HepG2 (cell line): ENCODE results near the gene DHRS1. TPM values are rescaled to one million over a fixed set of nuclear protein-coding genes. Genes with fewer than 3 reads are reported as not detected.
A peak's percentile ranks its signal among the peaks of the same experiment; 100 is the strongest.

ENCODE experiments used
- ATAC-seq: fragments of 200-7000 bp; cut with Tn5 transposase; 3 replicates; pipeline ENCODE4 v1.9.1; 2020; ENCODE audit warnings: mild to moderate bottlenecking, moderate library complexity
- BruUV-seq: library from RNA; stranded (reverse); fragments of 400-500 nt; replicated peaks from 2 replicates; lab custom pipeline; 2021; lab: Mats Ljungman, UMichigan
- CTCF ChIA-PET: fragments of 300-600 bp; formaldehyde crosslinking; extraction: SDS; loops from one replicate; lab custom pipeline; 2021; ENCODE audit warnings: low total read pairs, inconsistent platforms, low intra/inter-chr PET ratio; lab: Yijun Ruan, JAX
- POLR2A ChIA-PET: fragments of 350-600 bp; sonication (Branson Sonifier 250); formaldehyde crosslinking; loops from one replicate; lab custom pipeline; 2020; ENCODE audit warnings: antibody characterized with exemption, inconsistent platforms; lab: Yijun Ruan, JAX
- DNase-seq: peaks from one replicate; pipeline ENCODE4 v3.0.0-alpha.2; 2015; ENCODE audit warnings: low spot score
- FAIRE-seq: peaks from 3 replicates; lab custom pipeline; 2011; peaks lifted over from hg19 to GRCh38; lab: Jason Lieb, UNC
- H2AFZ ChIP-seq: one replicate; pipeline ENCODE4 v1.6.1; 2011; ENCODE audit warnings: low read length, inconsistent platforms
- H3K27ac ChIP-seq: fragments of 300-600 bp; 3 replicates; pipeline ENCODE4 v1.8.0; 2011; ENCODE audit warnings: mixed run types, mild to moderate bottlenecking, mixed read lengths, low read length, inconsistent platforms; ENCODE audit not compliant: insufficient read depth; ENCODE audit errors: extremely low read length
- H3K27me3 ChIP-seq, 2 experiments: fragments of 200-600 bp in 1 of 2; 2 replicates in 1 of 2; 3 replicates in 1 of 2; pipeline versions ENCODE4 v1.6.0 to v1.8.0; 2011; ENCODE audit warnings: low read length in 2 of 2, mild to moderate bottlenecking in 2 of 2, moderate library complexity in 2 of 2, inconsistent platforms in 1 of 2; ENCODE audit not compliant: insufficient read depth in 2 of 2, control insufficient read depth in 1 of 2
- H3K36me3 ChIP-seq, 2 experiments: fragments of 200-600 bp in 1 of 2; replicated peaks in 1 of 2; 2 replicates in 1 of 2; 3 replicates in 1 of 2; pipeline versions ENCODE4 v1.5.1 to v1.8.0; 2011; ENCODE audit warnings: low read length in 2 of 2, inconsistent platforms in 1 of 2; ENCODE audit not compliant: insufficient read depth in 2 of 2, control insufficient read depth in 1 of 2
- H3K4me1 ChIP-seq: 2 replicates; pipeline ENCODE4 v1.5.1; 2012; ENCODE audit warnings: low read length, inconsistent platforms; ENCODE audit not compliant: insufficient read depth
- H3K4me2 ChIP-seq: 2 replicates; pipeline ENCODE4 v1.6.0; 2011; ENCODE audit warnings: low read depth, low read length, inconsistent platforms
- H3K4me3 ChIP-seq, 3 experiments: fragments of 200-600 bp in 1 of 3; sonication (generic), shearing (Covaris generic) in 1 of 3; replicated peaks in 1 of 3; 2 replicates each; pipeline ENCODE4 v1.5.1; 2011 to 2016; ENCODE audit warnings: low read length in 3 of 3, inconsistent platforms in 2 of 3, low read depth in 2 of 3, mild to moderate bottlenecking in 2 of 3, control low read depth in 1 of 3, mixed read lengths in 1 of 3; ENCODE audit not compliant: insufficient read depth in 1 of 3
- H3K79me2 ChIP-seq: one replicate; pipeline ENCODE4 v1.6.1; 2011; ENCODE audit warnings: low read length, inconsistent platforms; ENCODE audit not compliant: insufficient read depth
- H3K9ac ChIP-seq: 2 replicates; pipeline ENCODE4 v1.6.0; 2011; ENCODE audit warnings: mild to moderate bottlenecking, low read depth, low read length, inconsistent platforms; ENCODE audit not compliant: insufficient read depth
- H3K9me3 ChIP-seq: 2 replicates; pipeline ENCODE4 v1.5.1; 2012; ENCODE audit warnings: mild to moderate bottlenecking, low read length
- H4K20me1 ChIP-seq: 2 replicates; pipeline ENCODE4 v1.6.0; 2011; ENCODE audit warnings: inconsistent platforms, mild to moderate bottlenecking, low read length, moderate library complexity; ENCODE audit not compliant: insufficient read depth
- HOXA3 ChIP-seq: sonication (generic); formaldehyde crosslinking; IDR thresholded peaks from 2 replicates; pipeline ENCODE4 v1.5.0; 2020; ENCODE audit warnings: missing genetic modification reagents
- NAIF1 ChIP-seq: sonication (generic); formaldehyde crosslinking; IDR thresholded peaks from 2 replicates; pipeline ENCODE4 v1.5.0; 2020; ENCODE audit warnings: mild to moderate bottlenecking, missing genetic modification reagents, borderline replicate concordance
- NCOA2 ChIP-seq: sonication (generic); formaldehyde crosslinking; IDR thresholded peaks from 2 replicates; pipeline ENCODE4 v1.8.0; 2022; ENCODE audit warnings: inconsistent platforms
- NFE2L1 ChIP-seq: sonication (generic); formaldehyde crosslinking; IDR thresholded peaks from 2 replicates; pipeline ENCODE4 v1.4.0; 2020; ENCODE audit warnings: missing genetic modification reagents, mild to moderate bottlenecking, borderline replicate concordance
- ZFP1 ChIP-seq: IDR thresholded peaks from 2 replicates; pipeline ENCODE4 v1.6.1; 2016
- ZNF124 ChIP-seq: sonication (generic); formaldehyde crosslinking; IDR thresholded peaks from 2 replicates; pipeline ENCODE4 v1.4.0; 2020; ENCODE audit warnings: missing genetic modification reagents
- ZNF251 ChIP-seq: sonication (generic); formaldehyde crosslinking; IDR thresholded peaks from 2 replicates; pipeline ENCODE4 v1.9.0; 2021; ENCODE audit warnings: mild to moderate bottlenecking, missing genetic modification reagents
- ZNF687 ChIP-seq: sonication (generic); formaldehyde crosslinking; IDR thresholded peaks from 2 replicates; pipeline ENCODE4 v1.5.1; 2020; ENCODE audit warnings: mild to moderate bottlenecking, missing genetic modification reagents, moderate library complexity
- whole genome bisulfite sequencing: methylation state at CpG from one replicate; pipeline ENCODE4 v1.1.6; 2017; ENCODE audit warnings: low lambda C conversion rate; 5-methylcytosine and 5-hydroxymethylcytosine counted together
- in situ Hi-C: cut with HindIII; loops from 2 replicates; pipeline ENCODE4 v1.10.0; 2017; ENCODE audit warnings: low pct_unique_long_range_greater_than_20kb; ENCODE audit not compliant: extremely low pct_ligation_motif_present
- intact Hi-C: fragments of 100-400 bp; cut with micrococcal nuclease; formaldehyde crosslinking; loops from one replicate; pipeline ENCODE4 v1.10.0; 2022; ENCODE audit not compliant: unreplicated experiment
- polyA plus RNA-seq, 8 experiments: library from polyadenylated mRNA; depleted of rRNA in 3 of 8; stranded (reverse) in 7 of 8; unstranded in 1 of 8; fragments of >200 nt; fragmentation: Illumina TruSeq in 4 of 8; extraction: Trizol in 4 of 8; gene quantifications; 2 replicates each; pipeline versions ENCODE4 v1.2.1 to v1.2.3, GENCODE V29; 2011 to 2016; ENCODE audit warnings: low read depth in 4 of 8, missing spikeins in 1 of 8, mixed read lengths in 1 of 8; ENCODE audit not compliant: insufficient read depth in 1 of 8
- total RNA-seq, 5 experiments: library from RNA; depleted of rRNA; stranded (reverse); fragments of >200 nt; fragmentation: Illumina TruSeq; extraction: Trizol; gene quantifications; 2 replicates each; pipeline ENCODE4 v1.2.3, GENCODE V29; 2016; ENCODE audit warnings: low read depth in 1 of 5
- TF ChIP-seq, protein P1 (sequence below): sonication (generic); formaldehyde crosslinking; IDR thresholded peaks from 2 replicates; pipeline ENCODE4 v1.4.0; 2020; ENCODE audit warnings: missing genetic modification reagents
- TF ChIP-seq, protein P2 (sequence below): sonication (generic); formaldehyde crosslinking; IDR thresholded peaks from 2 replicates; pipeline ENCODE4 v1.5.1; 2020; ENCODE audit warnings: missing genetic modification reagents, mild to moderate bottlenecking, borderline replicate concordance
- TF ChIP-seq, protein P3 (sequence below): sonication (generic); formaldehyde crosslinking; IDR thresholded peaks from 2 replicates; pipeline ENCODE4 v1.8.1; 2023; ENCODE audit warnings: mild to moderate bottlenecking, missing genetic modification reagents

The DHRS1 gene
- total and polyA plus RNA-seq, 2 of the 13 experiments (the other 11 are each of a cell fraction or from before 2014, with no cell fraction given) = 49.8 to 60.8 TPM

DNA sequence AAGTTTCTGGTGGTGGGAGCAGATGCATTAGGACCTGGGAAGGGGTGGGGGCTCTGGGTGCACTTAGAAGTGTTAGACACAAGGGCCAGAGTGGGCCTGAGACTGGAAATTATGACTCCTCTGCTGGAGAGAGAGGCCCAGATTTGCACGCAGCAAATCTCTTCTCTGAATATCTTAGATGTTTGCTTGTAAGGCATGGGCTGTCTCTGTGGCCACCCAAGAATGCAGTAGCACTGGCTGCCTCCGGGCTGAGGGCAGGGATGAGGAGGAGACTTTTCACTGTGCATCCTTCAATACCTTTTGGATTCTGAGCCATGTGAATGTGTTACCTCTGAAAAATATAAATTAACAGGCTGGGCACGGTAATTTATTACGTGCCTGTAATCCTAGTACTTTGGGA is 14.2 kb downstream of the DHRS1 start:
- CTCF ChIA-PET = no interaction called here
- ATAC-seq = peak; percentile 3; the same call in 1 of the 3 replicates

DNA sequence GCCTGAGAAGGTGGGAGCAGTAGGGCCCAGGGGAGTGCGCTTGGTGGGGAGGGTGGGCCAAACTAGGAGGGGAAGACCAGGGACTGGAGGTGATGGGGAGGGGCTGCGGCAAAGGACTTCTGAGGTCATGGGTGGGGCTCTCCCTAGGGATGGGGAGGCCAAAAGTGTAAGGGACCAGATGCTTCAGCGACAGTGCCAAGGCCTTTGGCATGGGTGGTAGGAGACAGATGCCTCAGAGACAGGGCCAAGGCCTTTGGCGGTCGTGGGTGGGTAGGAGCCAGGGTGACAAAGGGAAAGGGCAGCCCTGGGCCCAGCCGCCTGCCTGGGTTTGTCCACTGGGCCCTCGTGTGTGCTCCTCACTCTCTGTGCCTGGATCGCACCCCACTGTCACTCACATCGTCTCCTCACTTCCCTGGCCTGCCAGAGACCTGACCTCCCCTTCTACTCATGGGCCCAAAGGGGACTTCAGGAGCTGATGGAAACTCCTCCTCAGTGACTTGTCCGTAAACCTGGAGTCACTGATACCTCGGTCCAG is 15.0 kb downstream of the DHRS1 start:
- in situ Hi-C loops = no loop called here
- no peak overlapping the region for H3K9ac ChIP-seq
- H3K4me3 ChIP-seq = no peak overlapping the region
- ChIA-PET POLR2A (interaction anchor here (1.1 to 2.4 kb wide), 3 partner anchors 13 to 42 kb away, joined by 4 to 23 read pairs (median 14); partner anchors contain the start of genes RABGGTA and TINF2), CTCF (no interaction called here)
- DNase-seq (no peak), FAIRE-seq (no peak), ATAC-seq (peak; percentile 3; the same call in 1 of the 3 replicates)
- 93% methylated on average over 11 of the region's 11 CpGs for WGBS
- H3K9me3 ChIP-seq = no peaks in the 10 kb centered on the region
- no TSS peak for BruUV-seq
- H3K4me1 ChIP-seq = no peaks in the 10 kb centered on the region
- no peaks in the 10 kb centered on the region for H3K79me2 ChIP-seq
- H3K27me3 ChIP-seq = no peaks in the 10 kb centered on the region
- H4K20me1 ChIP-seq = no peaks in the 10 kb centered on the region
- no peak overlapping the region for H3K27ac ChIP-seq
- intact Hi-C loops = no loop called here
- H2AFZ ChIP-seq = no peak overlapping the region
- H3K4me2 ChIP-seq = no peak overlapping the region
- peaks cover 2 to 4% of the 10 kb centered on the region in 2 experiments; a peak in 4 of 5 replicates for H3K36me3 ChIP-seq
- peak; percentile 9; the same call in 1 of the 2 replicates for TF ChIP-seq ZNF687 (CRISPR knock-in tag)
- no peak for TF ChIP-seq ZNF124 (CRISPR knock-in tag)
- TF ChIP-seq ZFP1 (CRISPR knock-in tag) = no peak
- TF ChIP-seq NFE2L1 (CRISPR knock-in tag) = 0 out of 2 replicates have a peak, but pooled peaks have one; percentile 62
- TF ChIP-seq HOXA3 (CRISPR knock-in tag) = no peak
- TF ChIP-seq, protein P1, sequence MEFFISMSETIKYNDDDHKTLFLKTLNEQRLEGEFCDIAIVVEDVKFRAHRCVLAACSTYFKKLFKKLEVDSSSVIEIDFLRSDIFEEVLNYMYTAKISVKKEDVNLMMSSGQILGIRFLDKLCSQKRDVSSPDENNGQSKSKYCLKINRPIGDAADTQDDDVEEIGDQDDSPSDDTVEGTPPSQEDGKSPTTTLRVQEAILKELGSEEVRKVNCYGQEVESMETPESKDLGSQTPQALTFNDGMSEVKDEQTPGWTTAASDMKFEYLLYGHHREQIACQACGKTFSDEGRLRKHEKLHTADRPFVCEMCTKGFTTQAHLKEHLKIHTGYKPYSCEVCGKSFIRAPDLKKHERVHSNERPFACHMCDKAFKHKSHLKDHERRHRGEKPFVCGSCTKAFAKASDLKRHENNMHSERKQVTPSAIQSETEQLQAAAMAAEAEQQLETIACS (CRISPR knock-in tag) = no peak
- TF ChIP-seq, protein P2, sequence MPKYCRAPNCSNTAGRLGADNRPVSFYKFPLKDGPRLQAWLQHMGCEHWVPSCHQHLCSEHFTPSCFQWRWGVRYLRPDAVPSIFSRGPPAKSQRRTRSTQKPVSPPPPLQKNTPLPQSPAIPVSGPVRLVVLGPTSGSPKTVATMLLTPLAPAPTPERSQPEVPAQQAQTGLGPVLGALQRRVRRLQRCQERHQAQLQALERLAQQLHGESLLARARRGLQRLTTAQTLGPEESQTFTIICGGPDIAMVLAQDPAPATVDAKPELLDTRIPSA (CRISPR knock-in tag) = no peak
- TF ChIP-seq ZNF251 (CRISPR knock-in tag) = 0 out of 2 replicates have a peak, but pooled peaks have one; percentile 60
- TF ChIP-seq NCOA2 (CRISPR knock-in tag) = no peak

More for the DNA sequence above, 14.2 kb downstream of the DHRS1 start:
- DNase-seq (no peak), FAIRE-seq (no peak)
- H3K9ac ChIP-seq = no peak overlapping the region
- WGBS = 75% methylated on average over 4 of the region's 4 CpGs
- no peak overlapping the region for H3K27ac ChIP-seq
- POLR2A ChIA-PET = interaction anchor here (1.1 kb wide), 1 partner anchor 43 kb away, joined by 4 read pairs; the partner anchor contains the start of gene TINF2
- H3K4me1 ChIP-seq = no peaks in the 10 kb centered on the region
- H3K36me3 ChIP-seq = peaks cover 10 to 12% of the 10 kb centered on the region in 2 experiments
- no peaks in the 10 kb centered on the region for H3K27me3 ChIP-seq
- H3K9me3 ChIP-seq = no peaks in the 10 kb centered on the region
- H3K4me2 ChIP-seq = no peak overlapping the region
- no peaks in the 10 kb centered on the region for H3K79me2 ChIP-seq
- no peaks in the 10 kb centered on the region for H4K20me1 ChIP-seq
- TF ChIP-seq NAIF1 (CRISPR knock-in tag) = no peak
- TF ChIP-seq, protein P3, sequence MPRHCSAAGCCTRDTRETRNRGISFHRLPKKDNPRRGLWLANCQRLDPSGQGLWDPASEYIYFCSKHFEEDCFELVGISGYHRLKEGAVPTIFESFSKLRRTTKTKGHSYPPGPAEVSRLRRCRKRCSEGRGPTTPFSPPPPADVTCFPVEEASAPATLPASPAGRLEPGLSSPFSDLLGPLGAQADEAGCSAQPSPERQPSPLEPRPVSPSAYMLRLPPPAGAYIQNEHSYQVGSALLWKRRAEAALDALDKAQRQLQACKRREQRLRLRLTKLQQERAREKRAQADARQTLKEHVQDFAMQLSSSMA (CRISPR knock-in tag) = 0 out of 2 replicates have a peak, but pooled peaks have one; percentile 0
- TF ChIP-seq, all 625 proteins: peak for 1
- H2AFZ ChIP-seq = no peak overlapping the region
- intact Hi-C loops = no loop called here
- in situ Hi-C loops = no loop called here
- no peak overlapping the region for H3K4me3 ChIP-seq
- no TSS peak for BruUV-seq
